Neural cell (in vitro differentiated cells): Measurements from ENCODE around the gene SIX3. TPM values are rescaled to one million over a fixed set of nuclear protein-coding genes. Genes with fewer than 3 reads are reported as not detected.

ENCODE experiments used
- H2AFZ ChIP-seq: fragments of 200-600, 300-800 bp; sonication (generic), shearing (Covaris generic); 2 replicates; pipeline ENCODE4 v1.6.0; 2014; ENCODE audit warnings: low read depth, mild to moderate bottlenecking, antibody characterized with exemption, low read length, moderate library complexity
- H3F3A ChIP-seq: fragments of 200-600 bp; shearing (Covaris generic); 2 replicates; pipeline ENCODE4 v1.6.1; 2016; ENCODE audit warnings: mild to moderate bottlenecking, moderate library complexity, mixed read lengths, antibody characterized with exemption, low read length; ENCODE audit not compliant: insufficient read depth, poor library complexity, severe bottlenecking
- H3K27ac ChIP-seq: fragments of 200-600, 300-800 bp; sonication (generic), shearing (Covaris generic); 2 replicates; pipeline ENCODE4 v1.5.1; 2014; ENCODE audit warnings: mild to moderate bottlenecking, low read length, moderate library complexity
- H3K27me3 ChIP-seq: fragments of 300-800, 200-600 bp; sonication (generic), shearing (Covaris generic); 2 replicates; pipeline ENCODE4 v1.6.0; 2014; ENCODE audit warnings: mild to moderate bottlenecking, low read depth, low read length, moderate library complexity; ENCODE audit not compliant: insufficient read depth
- H3K36me3 ChIP-seq: fragments of 300-800, 200-600 bp; sonication (generic), shearing (Covaris generic); 2 replicates; pipeline ENCODE4 v1.5.1; 2014; ENCODE audit warnings: mild to moderate bottlenecking, antibody characterized with exemption, low read length, moderate library complexity; ENCODE audit not compliant: insufficient read depth
- H3K4me2 ChIP-seq: fragments of 300-800, 200-600 bp; sonication (generic), shearing (Covaris generic); 2 replicates; pipeline ENCODE4 v1.6.0; 2014; ENCODE audit warnings: mild to moderate bottlenecking, low read length
- H3K4me3 ChIP-seq: fragments of 300-800, 200-600 bp; sonication (generic), shearing (Covaris generic); 2 replicates; pipeline ENCODE4 v1.5.1; 2014; ENCODE audit warnings: mild to moderate bottlenecking, low read length, moderate library complexity
- H3K79me2 ChIP-seq: fragments of 200-600 bp; shearing (Covaris generic); replicated peaks from 2 replicates; pipeline ENCODE4 v1.6.0; 2014; ENCODE audit warnings: mild to moderate bottlenecking, low read length, moderate library complexity; ENCODE audit not compliant: insufficient read depth
- H3K9ac ChIP-seq: fragments of 300-800, 200-600 bp; sonication (generic), shearing (Covaris generic); 2 replicates; pipeline ENCODE4 v1.6.1; 2016; ENCODE audit warnings: mild to moderate bottlenecking, low read length, mixed read lengths
- H3K9me2 ChIP-seq: fragments of 200-600 bp; shearing (Covaris generic); 2 replicates; pipeline ENCODE4 v1.6.1; 2016; ENCODE audit warnings: mild to moderate bottlenecking, low read length, mixed read lengths; ENCODE audit not compliant: insufficient read depth
- H3K9me3 ChIP-seq: fragments of 200-600, 300-800 bp; sonication (generic), shearing (Covaris generic); 2 replicates; pipeline ENCODE4 v1.6.1; 2016; ENCODE audit warnings: mild to moderate bottlenecking, mixed run types, low read length, moderate library complexity, mixed read lengths
- H4K20me1 ChIP-seq: fragments of 200-600 bp; shearing (Covaris generic); 2 replicates; pipeline ENCODE4 v1.6.1; 2016; ENCODE audit warnings: mild to moderate bottlenecking, mixed run types; ENCODE audit not compliant: insufficient read depth
- CTCF ChIP-seq: fragments of 450-650 bp; IDR thresholded peaks from 2 replicates; pipeline ENCODE4 v1.5.1; 2014; ENCODE audit warnings: antibody characterized with exemption, mild to moderate bottlenecking, moderate library complexity; ENCODE audit not compliant: poor library complexity, severe bottlenecking
- EP300 ChIP-seq: fragments of 450-650 bp; conservative IDR thresholded peaks from 2 replicates; pipeline ENCODE4 v1.6.1; 2014; ENCODE audit warnings: antibody characterized with exemption, mild to moderate bottlenecking, moderate library complexity; ENCODE audit not compliant: poor library complexity, severe bottlenecking
- EZH2 ChIP-seq: fragments of 200-600, 300-800 bp; shearing (Covaris generic), sonication (generic); IDR thresholded peaks from 2 replicates; pipeline ENCODE4 v1.6.1; 2014; ENCODE audit warnings: antibody characterized with exemption, low read length, borderline replicate concordance, mild to moderate bottlenecking; ENCODE audit not compliant: insufficient read depth, poor library complexity, severe bottlenecking
- MXI1 ChIP-seq: fragments of 450-650 bp; conservative IDR thresholded peaks from 2 replicates; pipeline ENCODE4 v1.6.1; 2014; ENCODE audit warnings: antibody characterized with exemption, mild to moderate bottlenecking; ENCODE audit not compliant: poor library complexity, severe bottlenecking
- POLR2AphosphoS5 ChIP-seq: IDR thresholded peaks from 2 replicates; pipeline ENCODE4 v1.6.1; 2012
- RAD21 ChIP-seq: fragments of 450-650 bp; conservative IDR thresholded peaks from 2 replicates; pipeline ENCODE4 v1.6.1; 2014; ENCODE audit warnings: antibody characterized with exemption, mild to moderate bottlenecking, moderate library complexity
- SMC3 ChIP-seq: fragments of 450-650 bp; conservative IDR thresholded peaks from 2 replicates; pipeline ENCODE4 v1.6.1; 2014; ENCODE audit warnings: antibody characterized with exemption, mild to moderate bottlenecking, moderate library complexity; ENCODE audit not compliant: poor library complexity
- TAF1 ChIP-seq: IDR thresholded peaks from 2 replicates; pipeline ENCODE4 v1.6.1; 2012; ENCODE audit warnings: low read depth
- polyA plus RNA-seq: library from polyadenylated mRNA; depleted of rRNA; stranded (reverse); fragments of >200 nt; gene quantifications from 2 replicates; pipeline ENCODE4 v1.2.3, GENCODE V29; 2014
- TF ChIP-seq, protein P1 (sequence below): IDR thresholded peaks from 2 replicates; pipeline ENCODE4 v1.6.1; 2012; ENCODE audit warnings: borderline replicate concordance

SIX3 gene
- polyA plus RNA-seq, 1 donor from 2014 or later, result 8.7 TPM

GRCh38 chr2:44949329-44950151 is 8.0 kb downstream of the SIX3 start:
- Histone ChIP-seq H3K36me3 (no peaks in the 10 kb centered on the region), H3K4me3 (peak overlapping the region; percentile 84), H3K27me3 (peaks cover 66% of the 10 kb centered on the region), H3K9ac (peak overlapping the region; percentile 49), H3F3A (no peaks in the 10 kb centered on the region), H3K9me3 (no peaks in the 10 kb centered on the region), H2AFZ (no peak overlapping the region), H4K20me1 (no peaks in the 10 kb centered on the region), H3K79me2 (peaks cover 65% of the 10 kb centered on the region), H3K9me2 (no peaks in the 10 kb centered on the region), H3K27ac (peak overlapping the region; percentile 56), H3K4me2 (no peak overlapping the region)
- no peak for TF ChIP-seq CTCF
- TF ChIP-seq, protein P1, sequence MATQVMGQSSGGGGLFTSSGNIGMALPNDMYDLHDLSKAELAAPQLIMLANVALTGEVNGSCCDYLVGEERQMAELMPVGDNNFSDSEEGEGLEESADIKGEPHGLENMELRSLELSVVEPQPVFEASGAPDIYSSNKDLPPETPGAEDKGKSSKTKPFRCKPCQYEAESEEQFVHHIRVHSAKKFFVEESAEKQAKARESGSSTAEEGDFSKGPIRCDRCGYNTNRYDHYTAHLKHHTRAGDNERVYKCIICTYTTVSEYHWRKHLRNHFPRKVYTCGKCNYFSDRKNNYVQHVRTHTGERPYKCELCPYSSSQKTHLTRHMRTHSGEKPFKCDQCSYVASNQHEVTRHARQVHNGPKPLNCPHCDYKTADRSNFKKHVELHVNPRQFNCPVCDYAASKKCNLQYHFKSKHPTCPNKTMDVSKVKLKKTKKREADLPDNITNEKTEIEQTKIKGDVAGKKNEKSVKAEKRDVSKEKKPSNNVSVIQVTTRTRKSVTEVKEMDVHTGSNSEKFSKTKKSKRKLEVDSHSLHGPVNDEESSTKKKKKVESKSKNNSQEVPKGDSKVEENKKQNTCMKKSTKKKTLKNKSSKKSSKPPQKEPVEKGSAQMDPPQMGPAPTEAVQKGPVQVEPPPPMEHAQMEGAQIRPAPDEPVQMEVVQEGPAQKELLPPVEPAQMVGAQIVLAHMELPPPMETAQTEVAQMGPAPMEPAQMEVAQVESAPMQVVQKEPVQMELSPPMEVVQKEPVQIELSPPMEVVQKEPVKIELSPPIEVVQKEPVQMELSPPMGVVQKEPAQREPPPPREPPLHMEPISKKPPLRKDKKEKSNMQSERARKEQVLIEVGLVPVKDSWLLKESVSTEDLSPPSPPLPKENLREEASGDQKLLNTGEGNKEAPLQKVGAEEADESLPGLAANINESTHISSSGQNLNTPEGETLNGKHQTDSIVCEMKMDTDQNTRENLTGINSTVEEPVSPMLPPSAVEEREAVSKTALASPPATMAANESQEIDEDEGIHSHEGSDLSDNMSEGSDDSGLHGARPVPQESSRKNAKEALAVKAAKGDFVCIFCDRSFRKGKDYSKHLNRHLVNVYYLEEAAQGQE, result peak; percentile 34
- no peak for TF ChIP-seq TAF1
- TF ChIP-seq SMC3, result no peak

GRCh38 chr2:44950646-44951045 is 9.1 kb downstream of the SIX3 start:
- Histone ChIP-seq H3K79me2 (peaks cover 54% of the 10 kb centered on the region), H2AFZ (no peak overlapping the region), H3K9me2 (no peaks in the 10 kb centered on the region), H3K4me2 (no peak overlapping the region), H3K9ac (peak overlapping the region; percentile 49), H3K9me3 (no peaks in the 10 kb centered on the region), H3K4me3 (no peak overlapping the region), H3K27ac (peak overlapping the region; percentile 56), H3K27me3 (peaks cover 65% of the 10 kb centered on the region), H3K36me3 (no peaks in the 10 kb centered on the region), H4K20me1 (no peaks in the 10 kb centered on the region), H3F3A (no peaks in the 10 kb centered on the region)
- TF ChIP-seq POLR2AphosphoS5 (no peak), MXI1 (no peak), SMC3 (no peak), RAD21 (no peak), TAF1 (no peak), CTCF (no peak), EZH2 (no peak), EP300 (no peak)
- TF ChIP-seq, protein P1, result no peak
